ENCODE measurements around the gene TBXAS1.

GRCh38 chr7:140023728-140024127 lies 194.7 kb downstream of the TBXAS1 start:
- TF ChIP-seq, protein P1, sequence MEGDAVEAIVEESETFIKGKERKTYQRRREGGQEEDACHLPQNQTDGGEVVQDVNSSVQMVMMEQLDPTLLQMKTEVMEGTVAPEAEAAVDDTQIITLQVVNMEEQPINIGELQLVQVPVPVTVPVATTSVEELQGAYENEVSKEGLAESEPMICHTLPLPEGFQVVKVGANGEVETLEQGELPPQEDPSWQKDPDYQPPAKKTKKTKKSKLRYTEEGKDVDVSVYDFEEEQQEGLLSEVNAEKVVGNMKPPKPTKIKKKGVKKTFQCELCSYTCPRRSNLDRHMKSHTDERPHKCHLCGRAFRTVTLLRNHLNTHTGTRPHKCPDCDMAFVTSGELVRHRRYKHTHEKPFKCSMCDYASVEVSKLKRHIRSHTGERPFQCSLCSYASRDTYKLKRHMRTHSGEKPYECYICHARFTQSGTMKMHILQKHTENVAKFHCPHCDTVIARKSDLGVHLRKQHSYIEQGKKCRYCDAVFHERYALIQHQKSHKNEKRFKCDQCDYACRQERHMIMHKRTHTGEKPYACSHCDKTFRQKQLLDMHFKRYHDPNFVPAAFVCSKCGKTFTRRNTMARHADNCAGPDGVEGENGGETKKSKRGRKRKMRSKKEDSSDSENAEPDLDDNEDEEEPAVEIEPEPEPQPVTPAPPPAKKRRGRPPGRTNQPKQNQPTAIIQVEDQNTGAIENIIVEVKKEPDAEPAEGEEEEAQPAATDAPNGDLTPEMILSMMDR (IDR thresholded peaks at IDR 0.05), result no peak
- no peak for TF ChIP-seq POLR2A (IDR thresholded peaks at IDR 0.05)
